ENCODE results near the gene CHI3L2.

DNA sequence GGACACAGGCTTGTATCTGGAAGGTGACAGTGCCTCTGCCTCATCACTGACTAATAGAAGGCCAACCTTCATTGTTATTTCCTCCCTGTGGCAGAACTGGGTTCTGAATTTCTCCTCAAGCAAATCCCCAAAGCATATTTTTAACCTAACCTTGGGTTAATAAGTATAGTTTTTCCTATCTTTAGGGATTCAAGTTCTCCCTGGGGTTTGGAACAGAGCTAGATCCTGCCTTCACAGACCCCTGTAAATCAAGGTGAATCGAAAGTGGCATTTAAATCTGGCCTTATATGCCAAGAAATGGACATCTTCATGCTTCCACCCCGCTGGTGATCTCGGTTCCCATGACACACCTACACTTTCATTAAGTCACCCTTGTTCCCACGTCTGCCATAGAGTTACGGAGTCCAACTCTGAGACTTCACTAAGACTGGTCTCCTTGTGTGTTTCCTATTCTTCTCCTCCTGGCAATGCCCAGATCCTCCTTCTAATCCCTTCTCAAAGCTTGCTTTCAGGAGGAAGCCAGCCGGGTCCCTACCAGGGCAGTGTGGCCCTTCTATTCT is 4.3 kb upstream of the CHI3L2 start:
- TF ChIP-seq ATF7 (IDR thresholded peaks at IDR 0.05): no peak
- no peak for TF ChIP-seq ATF7 (CRISPR knock-in tag; IDR thresholded peaks at IDR 0.05)
- TF ChIP-seq, protein P1, sequence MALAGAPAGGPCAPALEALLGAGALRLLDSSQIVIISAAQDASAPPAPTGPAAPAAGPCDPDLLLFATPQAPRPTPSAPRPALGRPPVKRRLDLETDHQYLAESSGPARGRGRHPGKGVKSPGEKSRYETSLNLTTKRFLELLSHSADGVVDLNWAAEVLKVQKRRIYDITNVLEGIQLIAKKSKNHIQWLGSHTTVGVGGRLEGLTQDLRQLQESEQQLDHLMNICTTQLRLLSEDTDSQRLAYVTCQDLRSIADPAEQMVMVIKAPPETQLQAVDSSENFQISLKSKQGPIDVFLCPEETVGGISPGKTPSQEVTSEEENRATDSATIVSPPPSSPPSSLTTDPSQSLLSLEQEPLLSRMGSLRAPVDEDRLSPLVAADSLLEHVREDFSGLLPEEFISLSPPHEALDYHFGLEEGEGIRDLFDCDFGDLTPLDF (CRISPR knock-in tag; IDR thresholded peaks at IDR 0.05): no peak
- no peak for TF ChIP-seq ZNF446 (CRISPR knock-in tag; IDR thresholded peaks at IDR 0.05)
- no peak for TF ChIP-seq FOSL2 (CRISPR knock-in tag; IDR thresholded peaks at IDR 0.05)
- no peak for TF ChIP-seq RAD21 (CRISPR knock-in tag; IDR thresholded peaks at IDR 0.05)
- no peak for TF ChIP-seq ZNF383 (CRISPR knock-in tag; IDR thresholded peaks at IDR 0.05; ENCODE audit: borderline replicate concordance)
- TF ChIP-seq, protein P2, sequence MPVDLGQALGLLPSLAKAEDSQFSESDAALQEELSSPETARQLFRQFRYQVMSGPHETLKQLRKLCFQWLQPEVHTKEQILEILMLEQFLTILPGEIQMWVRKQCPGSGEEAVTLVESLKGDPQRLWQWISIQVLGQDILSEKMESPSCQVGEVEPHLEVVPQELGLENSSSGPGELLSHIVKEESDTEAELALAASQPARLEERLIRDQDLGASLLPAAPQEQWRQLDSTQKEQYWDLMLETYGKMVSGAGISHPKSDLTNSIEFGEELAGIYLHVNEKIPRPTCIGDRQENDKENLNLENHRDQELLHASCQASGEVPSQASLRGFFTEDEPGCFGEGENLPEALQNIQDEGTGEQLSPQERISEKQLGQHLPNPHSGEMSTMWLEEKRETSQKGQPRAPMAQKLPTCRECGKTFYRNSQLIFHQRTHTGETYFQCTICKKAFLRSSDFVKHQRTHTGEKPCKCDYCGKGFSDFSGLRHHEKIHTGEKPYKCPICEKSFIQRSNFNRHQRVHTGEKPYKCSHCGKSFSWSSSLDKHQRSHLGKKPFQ (CRISPR knock-in tag; IDR thresholded peaks at IDR 0.05; ENCODE audit: insufficient replicate concordance): no peak
- TF ChIP-seq, protein P3, sequence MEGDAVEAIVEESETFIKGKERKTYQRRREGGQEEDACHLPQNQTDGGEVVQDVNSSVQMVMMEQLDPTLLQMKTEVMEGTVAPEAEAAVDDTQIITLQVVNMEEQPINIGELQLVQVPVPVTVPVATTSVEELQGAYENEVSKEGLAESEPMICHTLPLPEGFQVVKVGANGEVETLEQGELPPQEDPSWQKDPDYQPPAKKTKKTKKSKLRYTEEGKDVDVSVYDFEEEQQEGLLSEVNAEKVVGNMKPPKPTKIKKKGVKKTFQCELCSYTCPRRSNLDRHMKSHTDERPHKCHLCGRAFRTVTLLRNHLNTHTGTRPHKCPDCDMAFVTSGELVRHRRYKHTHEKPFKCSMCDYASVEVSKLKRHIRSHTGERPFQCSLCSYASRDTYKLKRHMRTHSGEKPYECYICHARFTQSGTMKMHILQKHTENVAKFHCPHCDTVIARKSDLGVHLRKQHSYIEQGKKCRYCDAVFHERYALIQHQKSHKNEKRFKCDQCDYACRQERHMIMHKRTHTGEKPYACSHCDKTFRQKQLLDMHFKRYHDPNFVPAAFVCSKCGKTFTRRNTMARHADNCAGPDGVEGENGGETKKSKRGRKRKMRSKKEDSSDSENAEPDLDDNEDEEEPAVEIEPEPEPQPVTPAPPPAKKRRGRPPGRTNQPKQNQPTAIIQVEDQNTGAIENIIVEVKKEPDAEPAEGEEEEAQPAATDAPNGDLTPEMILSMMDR (CRISPR knock-in tag; IDR thresholded peaks at IDR 0.05): no peak
- no peak for TF ChIP-seq DPF2 (CRISPR knock-in tag; IDR thresholded peaks at IDR 0.05; ENCODE audit: borderline replicate concordance, low read depth)
- TF ChIP-seq CREB1 (IDR thresholded peaks at IDR 0.05): no peak
- no peak for TF ChIP-seq CREB1 (CRISPR knock-in tag; IDR thresholded peaks at IDR 0.05)
- TF ChIP-seq, protein P4, sequence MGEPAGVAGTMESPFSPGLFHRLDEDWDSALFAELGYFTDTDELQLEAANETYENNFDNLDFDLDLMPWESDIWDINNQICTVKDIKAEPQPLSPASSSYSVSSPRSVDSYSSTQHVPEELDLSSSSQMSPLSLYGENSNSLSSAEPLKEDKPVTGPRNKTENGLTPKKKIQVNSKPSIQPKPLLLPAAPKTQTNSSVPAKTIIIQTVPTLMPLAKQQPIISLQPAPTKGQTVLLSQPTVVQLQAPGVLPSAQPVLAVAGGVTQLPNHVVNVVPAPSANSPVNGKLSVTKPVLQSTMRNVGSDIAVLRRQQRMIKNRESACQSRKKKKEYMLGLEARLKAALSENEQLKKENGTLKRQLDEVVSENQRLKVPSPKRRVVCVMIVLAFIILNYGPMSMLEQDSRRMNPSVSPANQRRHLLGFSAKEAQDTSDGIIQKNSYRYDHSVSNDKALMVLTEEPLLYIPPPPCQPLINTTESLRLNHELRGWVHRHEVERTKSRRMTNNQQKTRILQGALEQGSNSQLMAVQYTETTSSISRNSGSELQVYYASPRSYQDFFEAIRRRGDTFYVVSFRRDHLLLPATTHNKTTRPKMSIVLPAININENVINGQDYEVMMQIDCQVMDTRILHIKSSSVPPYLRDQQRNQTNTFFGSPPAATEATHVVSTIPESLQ (CRISPR knock-in tag; conservative IDR thresholded peaks at IDR 0.05): no peak
- TF ChIP-seq MYNN (CRISPR knock-in tag; IDR thresholded peaks at IDR 0.05; ENCODE audit: low read depth): no peak
- TF ChIP-seq, protein P5, sequence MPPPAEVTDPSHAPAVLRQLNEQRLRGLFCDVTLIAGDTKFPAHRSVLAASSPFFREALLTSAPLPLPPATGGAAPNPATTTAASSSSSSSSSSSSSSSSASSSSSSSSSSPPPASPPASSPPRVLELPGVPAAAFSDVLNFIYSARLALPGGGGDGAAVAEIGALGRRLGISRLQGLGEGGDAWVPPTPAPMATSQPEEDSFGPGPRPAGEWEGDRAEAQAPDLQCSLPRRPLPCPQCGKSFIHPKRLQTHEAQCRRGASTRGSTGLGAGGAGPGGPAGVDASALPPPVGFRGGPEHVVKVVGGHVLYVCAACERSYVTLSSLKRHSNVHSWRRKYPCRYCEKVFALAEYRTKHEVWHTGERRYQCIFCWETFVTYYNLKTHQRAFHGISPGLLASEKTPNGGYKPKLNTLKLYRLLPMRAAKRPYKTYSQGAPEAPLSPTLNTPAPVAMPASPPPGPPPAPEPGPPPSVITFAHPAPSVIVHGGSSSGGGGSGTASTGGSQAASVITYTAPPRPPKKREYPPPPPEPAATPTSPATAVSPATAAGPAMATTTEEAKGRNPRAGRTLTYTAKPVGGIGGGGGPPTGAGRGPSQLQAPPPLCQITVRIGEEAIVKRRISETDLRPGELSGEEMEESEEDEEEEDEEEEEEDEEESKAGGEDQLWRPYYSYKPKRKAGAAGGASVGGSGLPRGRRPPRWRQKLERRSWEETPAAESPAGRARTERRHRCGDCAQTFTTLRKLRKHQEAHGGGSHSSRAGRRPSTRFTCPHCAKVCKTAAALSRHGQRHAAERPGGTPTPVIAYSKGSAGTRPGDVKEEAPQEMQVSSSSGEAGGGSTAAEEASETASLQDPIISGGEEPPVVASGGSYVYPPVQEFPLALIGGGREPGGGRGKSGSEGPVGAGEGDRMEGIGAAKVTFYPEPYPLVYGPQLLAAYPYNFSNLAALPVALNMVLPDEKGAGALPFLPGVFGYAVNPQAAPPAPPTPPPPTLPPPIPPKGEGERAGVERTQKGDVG (CRISPR knock-in tag; IDR thresholded peaks at IDR 0.05; ENCODE audit: borderline replicate concordance): no peak
- TF ChIP-seq, protein P6, sequence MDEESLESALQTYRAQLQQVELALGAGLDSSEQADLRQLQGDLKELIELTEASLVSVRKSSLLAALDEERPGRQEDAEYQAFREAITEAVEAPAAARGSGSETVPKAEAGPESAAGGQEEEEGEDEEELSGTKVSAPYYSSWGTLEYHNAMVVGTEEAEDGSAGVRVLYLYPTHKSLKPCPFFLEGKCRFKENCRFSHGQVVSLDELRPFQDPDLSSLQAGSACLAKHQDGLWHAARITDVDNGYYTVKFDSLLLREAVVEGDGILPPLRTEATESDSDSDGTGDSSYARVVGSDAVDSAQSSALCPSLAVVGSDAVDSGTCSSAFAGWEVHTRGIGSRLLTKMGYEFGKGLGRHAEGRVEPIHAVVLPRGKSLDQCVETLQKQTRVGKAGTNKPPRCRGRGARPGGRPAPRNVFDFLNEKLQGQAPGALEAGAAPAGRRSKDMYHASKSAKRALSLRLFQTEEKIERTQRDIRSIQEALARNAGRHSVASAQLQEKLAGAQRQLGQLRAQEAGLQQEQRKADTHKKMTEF (CRISPR knock-in tag; IDR thresholded peaks at IDR 0.05): no peak

All from HepG2 (cell line).